Keratinocyte (primary cell): Measurements from ENCODE around the gene CACNA1B.

Experiments used
- CTCF ChIP-seq, 3 experiments: IDR thresholded peaks in 1 of 3; conservative IDR thresholded peaks in 1 of 3; optimal IDR thresholded peaks in 1 of 3; 2 replicates in 2 of 3; 3 replicates in 1 of 3; pipeline versions ENCODE3 to v1.5.1; 2011; ENCODE audit warnings: low read length in 3 of 3, mild to moderate bottlenecking in 3 of 3, moderate library complexity in 2 of 3, control low read depth in 1 of 3, inconsistent platforms in 1 of 3; ENCODE audit not compliant: insufficient read depth in 2 of 3; ENCODE audit errors: extremely low read depth in 1 of 3
- EZH2 ChIP-seq: IDR thresholded peaks from one replicate; pipeline ENCODE4 v1.6.1; 2012; ENCODE audit warnings: inconsistent platforms, mild to moderate bottlenecking, low read length, moderate library complexity

GRCh38 chr9:137977571-137978261 is 100.1 kb downstream of the CACNA1B start:
- TF ChIP-seq CTCF (optimal IDR thresholded peaks at IDR 0.05 in 1 of 3, IDR thresholded peaks at IDR 0.05 in 1 of 3, conservative IDR thresholded peaks at IDR 0.05 in 1 of 3; ENCODE audit: extremely low read depth in 1 of 3, insufficient read depth in 2 of 3, low read length in 3 of 3) = no peak
- TF ChIP-seq EZH2 = no peak
